Activated CD4-positive, CD25-positive, alpha-beta regulatory T cell treated with anti-CD3 and anti-CD28 coated beads, Interleukin-2, amount 50 U/mL, for 72 hours (primary cell): ENCODE data around the gene AFF3.
"Not testable (repeated sequence)": the region's sequence is repeated elsewhere in the genome, so short reads cannot be mapped to it uniquely, and the experiment has no call there.

ENCODE experiments used
- DNase-seq: peaks from one replicate; pipeline ENCODE4 v3.0.0; 2021

AFF3 gene

GRCh38 chr2:99688699-99689098, 453.7 kb downstream of the AFF3 start:
- no peak for DNase-seq

GRCh38 chr2:99682275-99683060, 459.9 kb downstream of the AFF3 start:
- DNase-seq = no peak

GRCh38 chr2:99680946-99681345, 461.4 kb downstream of the AFF3 start:
- no peak for DNase-seq

GRCh38 chr2:99679518-99679917, 462.9 kb downstream of the AFF3 start:
- DNase-seq = no peak

GRCh38 chr2:99678625-99679024, 463.8 kb downstream of the AFF3 start:
- DNase-seq = no peak

GRCh38 chr2:99677814-99678213, 464.6 kb downstream of the AFF3 start:
- DNase-seq = no peak

- DNase-seq = no peak
Measured at GRCh38 chr2:99675130-99675661, 467.2 kb downstream of the AFF3 start.

GRCh38 chr2:99674090-99674489, 468.3 kb downstream of the AFF3 start:
- DNase-seq = no peak

GRCh38 chr2:99672766-99673350, 469.5 kb downstream of the AFF3 start:
- DNase-seq = no peak

- DNase-seq = no peak
Measured at GRCh38 chr2:99670768-99671734, 471.3 kb downstream of the AFF3 start.

GRCh38 chr2:99666256-99666655, 476.1 kb downstream of the AFF3 start:
- no peak for DNase-seq

- DNase-seq = no peak
Measured at GRCh38 chr2:99663641-99664040, 478.7 kb downstream of the AFF3 start.

GRCh38 chr2:99662761-99663341, 479.5 kb downstream of the AFF3 start:
- no peak for DNase-seq

GRCh38 chr2:99661761-99662160, 480.6 kb downstream of the AFF3 start:
- not testable (repeated sequence) for DNase-seq

GRCh38 chr2:99660616-99661406, 481.6 kb downstream of the AFF3 start:
- DNase-seq = no peak

GRCh38 chr2:99659874-99660273, 482.5 kb downstream of the AFF3 start:
- no peak for DNase-seq

- no peak for DNase-seq
Measured at GRCh38 chr2:99657691-99658258, 484.6 kb downstream of the AFF3 start.

- no peak for DNase-seq
Measured at GRCh38 chr2:99656994-99657393, 485.4 kb downstream of the AFF3 start.

- no peak for DNase-seq
Measured at GRCh38 chr2:99653433-99653832, 489.0 kb downstream of the AFF3 start.

- DNase-seq = no peak
Measured at GRCh38 chr2:99652862-99653261, 489.5 kb downstream of the AFF3 start.

- no peak for DNase-seq
Measured at GRCh38 chr2:99651930-99652670, 490.3 kb downstream of the AFF3 start.
